Hematopoietic multipotent progenitor cell treated with erythropoietin and hydrocortisone succinate and interleukin-3 and kit ligand, for 17 days (in vitro differentiated cells): ENCODE data around the gene MADCAM1.

Experiments used
- DNase-seq: peaks from one replicate; pipeline ENCODE4 v3.0.0-alpha.2; 2015; ENCODE audit warnings: low spot score

MADCAM1 gene

GRCh38 chr19:508204-509150 is 12.2 kb downstream of the MADCAM1 start:
- no peak for DNase-seq

- DNase-seq, result peak; percentile 96
These were observed 14.4 kb downstream of the MADCAM1 start for GRCh38 chr19:510606-511100.

GRCh38 chr19:511101-511851 is 15.0 kb downstream of the MADCAM1 start:
- DNase-seq, result no peak

- no peak for DNase-seq
These were observed 16.5 kb downstream of the MADCAM1 start for GRCh38 chr19:512547-513365.

- DNase-seq, result no peak
These were observed 17.3 kb downstream of the MADCAM1 start for GRCh38 chr19:513368-514165.

GRCh38 chr19:514166-514663 is 17.9 kb downstream of the MADCAM1 start:
- no peak for DNase-seq

- no peak for DNase-seq
These were observed 21.7 kb downstream of the MADCAM1 start for GRCh38 chr19:517721-518597.

GRCh38 chr19:518598-519231 is 22.4 kb downstream of the MADCAM1 start:
- no peak for DNase-seq

GRCh38 chr19:519449-519865 is 23.2 kb downstream of the MADCAM1 start:
- DNase-seq, result no peak

- no peak for DNase-seq
These were observed 26.4 kb downstream of the MADCAM1 start for GRCh38 chr19:522726-523125.

GRCh38 chr19:524062-524674 is 27.9 kb downstream of the MADCAM1 start:
- no peak for DNase-seq

- DNase-seq, result no peak
These were observed 28.7 kb downstream of the MADCAM1 start for GRCh38 chr19:525029-525428.

GRCh38 chr19:525857-526419 is 29.7 kb downstream of the MADCAM1 start:
- no peak for DNase-seq

GRCh38 chr19:530134-531008 is 34.1 kb downstream of the MADCAM1 start:
- no peak for DNase-seq

GRCh38 chr19:531009-531752 is 34.9 kb downstream of the MADCAM1 start:
- peak; percentile 94 for DNase-seq

GRCh38 chr19:531753-532560 is 35.7 kb downstream of the MADCAM1 start, which contains the start of gene CDC34:
Gene CDC34, plus strand, starts transcription at chr19:531760. Its CDS starts 172 bp downstream, at chr19:531932.
- peak; percentile 48 for DNase-seq
